BJ (cell line): ENCODE results near the gene SLC4A4. TPM values are rescaled to one million over a fixed set of nuclear protein-coding genes. Genes with fewer than 3 reads are reported as not detected.

Experiments used
- CTCF ChIA-PET: fragments of 350-600 bp; formaldehyde crosslinking; extraction: SDS; loops from one replicate; lab custom pipeline; 2021; ENCODE audit warnings: antibody characterized with exemption, inconsistent platforms; lab: Yijun Ruan, JAX
- POLR2A ChIA-PET: fragments of 300-600 bp; sonication (Branson Sonifier 250); formaldehyde crosslinking; extraction: SDS; loops from one replicate; lab custom pipeline; 2021; ENCODE audit warnings: antibody characterized with exemption; lab: Charles Lee
- DNase-seq: peaks from one replicate; pipeline ENCODE4 v3.0.0-alpha.2; 2011; ENCODE audit warnings: low read depth
- H3K27me3 ChIP-seq: 2 replicates; pipeline ENCODE4 v1.6.0; 2011; ENCODE audit warnings: low read length; ENCODE audit not compliant: control insufficient read depth, insufficient read depth
- H3K36me3 ChIP-seq: 2 replicates; pipeline ENCODE4 v1.5.1; 2011; ENCODE audit warnings: low read length; ENCODE audit not compliant: control insufficient read depth, insufficient read depth
- H3K4me3 ChIP-seq: 2 replicates; pipeline ENCODE4 v1.5.1; 2011; ENCODE audit warnings: low read depth, mild to moderate bottlenecking, control low read depth, low read length
- polyA plus RNA-seq: library from polyadenylated mRNA; depleted of rRNA; stranded (reverse); fragments of >200 nt; gene quantifications from 2 replicates; pipeline ENCODE4 v1.2.3, GENCODE V29; 2011
- TF ChIP-seq, protein P1 (sequence below): IDR thresholded peaks from 2 replicates; pipeline ENCODE4 v1.5.1; 2011; ENCODE audit warnings: low read depth, mild to moderate bottlenecking, control low read depth, inconsistent platforms, low read length, moderate library complexity; ENCODE audit not compliant: insufficient read depth

The SLC4A4 gene
- polyA plus RNA-seq, 1 experiment = 1.9 TPM

DNA sequence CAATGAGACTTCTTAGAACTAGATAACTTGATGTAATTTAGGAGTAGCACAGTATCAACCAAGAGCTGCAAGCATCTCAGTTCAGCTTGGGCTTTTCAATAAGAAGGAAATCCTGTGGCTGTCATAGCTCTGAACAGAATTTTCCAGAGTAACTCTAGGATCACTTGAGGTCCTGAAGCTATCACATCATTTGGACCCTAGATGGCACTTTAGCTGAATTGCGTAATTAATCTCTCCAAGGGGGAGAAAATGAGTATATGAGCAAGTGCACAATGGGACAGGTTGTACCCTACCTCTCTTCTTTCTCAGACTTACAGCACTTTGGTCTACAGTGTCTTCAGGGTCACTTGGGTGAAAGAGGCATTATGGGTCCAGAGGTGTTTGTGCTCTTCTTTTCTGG, 45.2 kb downstream of the SLC4A4 start:
- ChIA-PET POLR2A (no interaction called here), CTCF (interaction anchor here (1.0 kb wide), 1 partner anchor 9 kb away, joined by 3 read pairs; no protein-coding TSS in a partner anchor)
- Histone ChIP-seq H3K4me3 (no peak overlapping the region), H3K27me3 (no peaks in the 10 kb centered on the region), H3K36me3 (no peaks in the 10 kb centered on the region)
- TF ChIP-seq, protein P1, sequence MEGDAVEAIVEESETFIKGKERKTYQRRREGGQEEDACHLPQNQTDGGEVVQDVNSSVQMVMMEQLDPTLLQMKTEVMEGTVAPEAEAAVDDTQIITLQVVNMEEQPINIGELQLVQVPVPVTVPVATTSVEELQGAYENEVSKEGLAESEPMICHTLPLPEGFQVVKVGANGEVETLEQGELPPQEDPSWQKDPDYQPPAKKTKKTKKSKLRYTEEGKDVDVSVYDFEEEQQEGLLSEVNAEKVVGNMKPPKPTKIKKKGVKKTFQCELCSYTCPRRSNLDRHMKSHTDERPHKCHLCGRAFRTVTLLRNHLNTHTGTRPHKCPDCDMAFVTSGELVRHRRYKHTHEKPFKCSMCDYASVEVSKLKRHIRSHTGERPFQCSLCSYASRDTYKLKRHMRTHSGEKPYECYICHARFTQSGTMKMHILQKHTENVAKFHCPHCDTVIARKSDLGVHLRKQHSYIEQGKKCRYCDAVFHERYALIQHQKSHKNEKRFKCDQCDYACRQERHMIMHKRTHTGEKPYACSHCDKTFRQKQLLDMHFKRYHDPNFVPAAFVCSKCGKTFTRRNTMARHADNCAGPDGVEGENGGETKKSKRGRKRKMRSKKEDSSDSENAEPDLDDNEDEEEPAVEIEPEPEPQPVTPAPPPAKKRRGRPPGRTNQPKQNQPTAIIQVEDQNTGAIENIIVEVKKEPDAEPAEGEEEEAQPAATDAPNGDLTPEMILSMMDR = no peak
- DNase-seq = no peak

DNA sequence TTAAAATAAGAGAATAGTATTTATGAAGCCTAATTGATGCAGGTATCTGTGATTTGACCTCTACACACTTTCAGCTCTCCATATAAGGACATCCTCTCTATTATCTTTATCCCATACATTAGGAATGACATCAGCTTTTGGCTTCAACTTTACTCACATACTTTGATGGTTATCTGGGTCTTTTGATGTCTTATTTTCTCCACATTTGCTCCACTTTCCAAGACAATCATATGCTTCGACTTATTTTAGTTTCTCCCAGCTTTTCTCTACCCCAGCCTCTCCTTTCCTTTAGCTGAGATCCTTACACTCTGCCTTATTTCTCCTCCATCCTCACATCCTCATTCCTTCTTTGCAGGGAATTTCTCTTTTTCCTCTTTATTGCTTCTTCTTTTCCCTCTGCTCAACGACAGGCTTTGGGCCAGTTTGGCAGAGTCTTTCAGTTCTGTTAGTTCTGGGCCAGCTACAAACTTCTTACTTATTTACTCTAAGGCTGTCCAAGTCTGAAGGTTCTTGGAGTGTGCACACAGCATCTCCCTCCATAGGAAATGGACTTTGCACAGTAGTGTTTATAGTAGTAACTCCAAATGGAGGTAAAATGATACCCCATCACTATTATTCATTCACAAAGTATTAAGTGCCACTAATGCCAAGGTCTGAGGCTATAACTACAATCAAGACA, 50.5 kb downstream of the SLC4A4 start:
- TF ChIP-seq, protein P1 = no peak
- Histone ChIP-seq H3K4me3 (no peak overlapping the region), H3K36me3 (no peaks in the 10 kb centered on the region), H3K27me3 (no peaks in the 10 kb centered on the region)
- ChIA-PET CTCF (interaction anchor here (0.8 kb wide), 1 partner anchor 22 kb away, joined by 3 read pairs; no protein-coding TSS in a partner anchor), POLR2A (no interaction called here)
- no peak for DNase-seq

DNA sequence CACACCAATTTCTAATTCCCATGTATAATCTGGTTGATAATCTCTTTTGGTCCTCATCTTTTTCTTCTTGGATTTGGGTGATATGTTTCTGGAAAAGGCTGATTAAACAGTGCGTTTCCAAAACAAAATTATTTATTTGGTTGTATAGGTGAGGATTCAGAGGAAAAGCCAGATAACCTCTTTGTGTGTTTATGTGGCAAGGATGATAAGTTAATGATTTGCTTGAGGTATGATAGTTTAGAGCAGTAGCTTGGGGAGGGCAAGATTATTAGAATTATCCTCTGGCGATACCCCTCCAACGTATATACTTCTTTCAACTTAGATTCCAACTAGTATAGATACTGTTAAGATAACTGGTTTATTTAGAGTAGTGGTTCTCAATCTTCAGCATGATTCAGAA, 53.3 kb downstream of the SLC4A4 start:
- TF ChIP-seq, protein P1 = no peak
- H3K36me3 ChIP-seq = no peaks in the 10 kb centered on the region
- POLR2A ChIA-PET = no interaction called here
- DNase-seq = no peak
- CTCF ChIA-PET = no interaction called here
- no peaks in the 10 kb centered on the region for H3K27me3 ChIP-seq
- no peak overlapping the region for H3K4me3 ChIP-seq

DNA sequence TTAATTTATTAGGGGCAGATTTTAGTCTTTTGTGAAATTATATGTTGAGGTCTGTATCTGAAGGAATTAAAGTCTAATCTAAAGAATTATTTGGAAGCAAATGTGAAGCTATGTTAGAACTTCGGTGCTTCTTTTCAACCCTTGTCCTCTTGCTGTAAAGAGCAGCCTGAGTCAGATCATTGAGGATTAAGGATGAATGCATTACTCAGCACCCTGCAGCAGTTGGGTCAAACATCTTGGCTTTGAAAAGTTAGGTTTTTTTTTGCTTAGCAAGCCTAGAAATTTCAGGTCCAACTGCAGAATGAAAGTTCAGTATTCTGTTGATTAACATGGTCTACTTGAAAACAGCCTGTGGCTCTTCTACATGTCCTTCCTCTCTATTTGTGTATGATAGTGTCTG, 57.6 kb downstream of the SLC4A4 start:
- POLR2A ChIA-PET = no interaction called here
- no peak for DNase-seq
- Histone ChIP-seq H3K36me3 (no peaks in the 10 kb centered on the region), H3K27me3 (no peaks in the 10 kb centered on the region), H3K4me3 (no peak overlapping the region)
- CTCF ChIA-PET = no interaction called here
- TF ChIP-seq, protein P1 = no peak

DNA sequence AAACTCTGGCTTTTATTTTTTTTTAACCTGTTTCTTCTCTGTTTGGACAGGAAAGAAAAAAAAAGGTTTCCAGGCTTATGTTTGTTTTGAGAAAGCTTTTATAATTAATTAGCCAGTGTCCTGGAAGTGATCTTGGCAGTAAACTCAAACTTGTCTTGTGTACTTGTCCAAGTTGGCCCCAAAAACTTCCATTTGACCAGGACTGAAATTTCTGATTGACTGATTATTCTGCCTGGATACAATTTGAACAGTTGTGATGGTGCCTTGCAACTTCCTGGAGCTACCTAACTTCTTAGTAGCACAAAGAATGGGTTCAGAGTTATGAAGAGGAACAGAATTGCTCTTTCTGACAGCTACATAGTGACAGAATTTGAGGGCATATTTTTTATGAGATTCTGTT, 62.0 kb downstream of the SLC4A4 start:
- TF ChIP-seq, protein P1 = no peak
- CTCF ChIA-PET = interaction anchor here (0.6 kb wide), 1 partner anchor 163 kb away, joined by 3 read pairs; no protein-coding TSS in a partner anchor
- POLR2A ChIA-PET = no interaction called here

More for the DNA sequence above, 62.0 kb downstream of the SLC4A4 start:
- Histone ChIP-seq H3K36me3 (no peaks in the 10 kb centered on the region), H3K27me3 (no peaks in the 10 kb centered on the region; the same call in 1 of the 2 replicates), H3K4me3 (no peak overlapping the region)
- DNase-seq = no peak
